ENCODE data around the gene AMD1.
A peak's percentile ranks its signal among the peaks of the same experiment; 100 is the strongest.

AMD1 gene

GRCh38 chr6:110877569-110877968 is 3.0 kb downstream of the AMD1 start:
- H3F3A ChIP-seq (ENCODE audit: low read depth) = 0 out of 2 replicates have a peak, but pooled peaks cover 4% of the 10 kb centered on the region
- peak overlapping the region; percentile 83 for H3K4me3 ChIP-seq (ENCODE audit: low read length, poor library complexity, severe bottlenecking)
- peaks cover 79% of the 10 kb centered on the region for H4K20me1 ChIP-seq (ENCODE audit: insufficient read depth, low read length, poor library complexity, severe bottlenecking)
- H3K36me3 ChIP-seq (ENCODE audit: insufficient read depth, low read length) = no peaks in the 10 kb centered on the region
- no peak overlapping the region for H2AFZ ChIP-seq (ENCODE audit: low read length)
- TF ChIP-seq CTCF (conservative IDR thresholded peaks at IDR 0.05; ENCODE audit: low read length) = no peak
- TF ChIP-seq EZH2phosphoT487 (IDR thresholded peaks at IDR 0.05; ENCODE audit: borderline replicate concordance) = no peak
- peaks cover 50% of the 10 kb centered on the region for H3K4me1 ChIP-seq (ENCODE audit: insufficient read depth, low read length, poor library complexity, severe bottlenecking)
- H3K9me2 ChIP-seq (replicated peaks; ENCODE audit: low read depth, low read length) = no peaks in the 10 kb centered on the region
- H3K9ac ChIP-seq (ENCODE audit: low read depth, low read length, poor library complexity, severe bottlenecking) = peak overlapping the region; percentile 99
- peaks cover 13% of the 10 kb centered on the region for H3K27me3 ChIP-seq (ENCODE audit: insufficient read depth, low read length, poor library complexity, severe bottlenecking)
- peak overlapping the region; percentile 94 for H3K4me2 ChIP-seq (ENCODE audit: low read depth, low read length, poor library complexity, severe bottlenecking)
- no peaks in the 10 kb centered on the region for H3K9me3 ChIP-seq (ENCODE audit: insufficient read depth, low read depth, low read length)
- peaks cover 99% of the 10 kb centered on the region for H3K79me2 ChIP-seq (ENCODE audit: insufficient read depth, low read length)

- Histone ChIP-seq H3K9me3 (ENCODE audit: insufficient read depth, low read depth, low read length) (no peaks in the 10 kb centered on the region), H3K9me2 (replicated peaks; ENCODE audit: low read depth, low read length) (no peaks in the 10 kb centered on the region), H3K27me3 (ENCODE audit: insufficient read depth, low read length, poor library complexity, severe bottlenecking) (peaks cover 13% of the 10 kb centered on the region), H2AFZ (ENCODE audit: low read length) (no peak overlapping the region), H3K4me2 (ENCODE audit: low read depth, low read length, poor library complexity, severe bottlenecking) (peak overlapping the region; percentile 94), H3F3A (ENCODE audit: low read depth) (0 out of 2 replicates have a peak, but pooled peaks cover 4% of the 10 kb centered on the region), H3K9ac (ENCODE audit: low read depth, low read length, poor library complexity, severe bottlenecking) (peak overlapping the region; percentile 99), H3K4me3 (ENCODE audit: low read length, poor library complexity, severe bottlenecking) (peak overlapping the region; percentile 83), H4K20me1 (ENCODE audit: insufficient read depth, low read length, poor library complexity, severe bottlenecking) (peaks cover 92% of the 10 kb centered on the region), H3K4me1 (ENCODE audit: insufficient read depth, low read length, poor library complexity, severe bottlenecking) (peaks cover 55% of the 10 kb centered on the region), H3K36me3 (ENCODE audit: insufficient read depth, low read length) (no peaks in the 10 kb centered on the region), H3K79me2 (ENCODE audit: insufficient read depth, low read length) (peaks cover 99% of the 10 kb centered on the region)
- peak; percentile 80 for TF ChIP-seq CTCF (conservative IDR thresholded peaks at IDR 0.05; ENCODE audit: low read length)
- TF ChIP-seq EZH2phosphoT487 (IDR thresholded peaks at IDR 0.05; ENCODE audit: borderline replicate concordance) = no peak
Measured at GRCh38 chr6:110878751-110879522, 4.4 kb downstream of the AMD1 start.

GRCh38 chr6:110880651-110881050 is 6.1 kb downstream of the AMD1 start:
- TF ChIP-seq EZH2phosphoT487 (IDR thresholded peaks at IDR 0.05; ENCODE audit: borderline replicate concordance) = no peak
- TF ChIP-seq CTCF (conservative IDR thresholded peaks at IDR 0.05; ENCODE audit: low read length) = no peak
- Histone ChIP-seq H4K20me1 (ENCODE audit: insufficient read depth, low read length, poor library complexity, severe bottlenecking) (peaks cover 100% of the 10 kb centered on the region), H2AFZ (ENCODE audit: low read length) (no peak overlapping the region), H3K4me3 (ENCODE audit: low read length, poor library complexity, severe bottlenecking) (peak overlapping the region; percentile 83), H3K9me2 (replicated peaks; ENCODE audit: low read depth, low read length) (no peaks in the 10 kb centered on the region), H3K4me2 (ENCODE audit: low read depth, low read length, poor library complexity, severe bottlenecking) (peak overlapping the region; percentile 94), H3K79me2 (ENCODE audit: insufficient read depth, low read length) (peaks cover 100% of the 10 kb centered on the region), H3K9me3 (ENCODE audit: insufficient read depth, low read depth, low read length) (no peaks in the 10 kb centered on the region), H3K27me3 (ENCODE audit: insufficient read depth, low read length, poor library complexity, severe bottlenecking) (peaks cover 3% of the 10 kb centered on the region), H3K36me3 (ENCODE audit: insufficient read depth, low read length) (peaks cover 1% of the 10 kb centered on the region; the same call in 1 of the 2 replicates), H3K9ac (ENCODE audit: low read depth, low read length, poor library complexity, severe bottlenecking) (peak overlapping the region; percentile 99), H3F3A (ENCODE audit: low read depth) (0 out of 2 replicates have a peak, but pooled peaks cover 4% of the 10 kb centered on the region), H3K4me1 (ENCODE audit: insufficient read depth, low read length, poor library complexity, severe bottlenecking) (peaks cover 69% of the 10 kb centered on the region)

All from Loucy (cell line).